HG02938 (cell line): ENCODE results near the gene PAMR1.
"Not testable (repeated sequence)": the region's sequence is repeated elsewhere in the genome, so short reads cannot be mapped to it uniquely, and the experiment has no call there.

Experiments
- ATAC-seq: cut with Tn5 transposase; IDR thresholded peaks from one replicate; pipeline ENCODE4 v1.9.1; 2021; ENCODE audit warnings: mild to moderate bottlenecking, moderate library complexity; ENCODE audit not compliant: unreplicated experiment

The PAMR1 gene

DNA sequence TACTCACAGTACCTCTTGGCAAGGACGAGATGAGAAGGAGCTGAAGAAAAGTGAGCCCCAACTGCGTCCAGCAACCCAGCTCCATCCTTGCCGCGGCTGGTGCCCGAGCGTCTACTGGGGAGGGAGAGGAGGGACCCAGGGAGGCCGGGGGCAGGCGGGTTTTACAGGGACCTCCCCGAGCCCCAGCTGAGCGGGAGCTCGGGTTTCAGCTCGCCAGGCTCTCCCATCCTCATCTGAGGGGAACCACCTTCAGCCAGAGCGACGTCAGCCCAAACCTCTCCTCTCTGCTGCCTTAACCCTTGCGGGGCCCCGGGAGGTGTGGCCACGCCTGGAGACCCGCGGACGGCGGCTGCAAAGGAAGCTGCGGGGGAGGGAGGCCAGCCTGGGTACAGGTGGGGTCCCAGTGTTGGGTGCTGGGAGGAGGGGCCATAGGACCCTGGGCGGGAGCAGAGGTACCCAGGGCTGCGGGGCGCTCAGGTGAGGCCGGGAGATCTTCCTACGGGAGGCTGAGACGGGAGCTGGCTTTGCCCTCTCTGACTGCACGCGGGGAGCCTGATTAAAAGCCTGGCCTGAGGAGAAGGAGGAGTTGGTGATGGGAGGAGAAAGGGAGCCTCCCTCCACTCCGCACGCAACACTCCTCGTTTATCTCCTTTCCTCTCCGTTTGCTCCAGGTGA is at the start of gene PAMR1:
TSS of gene PAMR1 (minus strand) at position 116 of the 675 bp plus-strand sequence. CDS start at position 85, 31 bp downstream.
- ATAC-seq, result no peak

DNA sequence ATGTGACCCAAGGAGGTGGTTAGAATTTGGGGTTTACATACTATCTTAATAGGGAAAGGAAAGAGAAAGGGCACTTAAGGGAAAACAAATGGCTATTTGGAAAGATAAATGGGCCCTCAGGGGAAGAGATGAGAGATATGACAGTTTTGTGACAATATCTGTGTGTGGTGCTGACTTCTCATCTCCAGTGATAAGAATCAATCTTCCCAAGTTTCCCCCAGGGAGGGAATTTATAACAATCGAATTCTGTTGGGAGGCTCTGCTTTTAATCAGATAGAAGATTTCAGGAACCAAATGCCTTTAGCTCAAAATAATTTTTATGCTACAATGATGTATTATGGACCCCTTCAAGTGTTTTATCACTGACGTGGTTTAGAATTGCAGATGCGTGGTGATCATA is 46.3 kb upstream of the PAMR1 start:
- no peak for ATAC-seq

DNA sequence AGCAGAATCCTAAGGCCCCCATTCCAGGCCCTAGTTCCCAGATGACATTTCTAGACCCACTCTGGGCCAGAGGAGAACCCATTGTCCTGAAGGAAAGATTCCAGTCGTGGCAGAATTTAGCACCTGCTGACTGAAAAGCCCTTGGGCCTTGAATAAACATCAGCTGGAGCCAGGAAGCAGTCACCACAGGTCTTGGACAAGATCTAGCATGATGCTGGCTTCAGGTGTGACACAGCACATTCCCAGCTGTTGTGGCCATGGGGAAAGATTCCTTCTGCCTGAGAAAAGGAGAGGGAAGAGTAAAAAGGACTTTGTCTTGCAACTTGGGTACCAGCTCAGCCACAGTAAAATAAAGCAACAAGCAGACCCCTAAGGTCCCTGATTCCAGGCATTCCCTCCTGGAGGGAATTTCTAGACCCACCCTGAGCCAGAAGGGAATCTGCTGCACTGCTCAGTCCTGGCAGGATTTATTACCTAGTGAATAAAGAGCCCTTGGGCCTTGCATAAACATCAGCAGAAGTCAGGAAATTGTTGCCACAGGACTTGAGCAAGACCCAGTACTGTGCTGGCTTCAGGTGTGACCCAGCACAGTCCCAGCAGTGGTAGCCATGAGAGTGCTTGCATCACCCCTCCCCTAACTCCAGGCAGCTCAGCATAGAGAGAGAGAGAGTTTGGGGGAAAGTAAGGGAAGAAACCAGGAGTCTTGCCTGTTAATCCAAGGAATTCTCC is 42.5 kb upstream of the PAMR1 start:
- ATAC-seq, result no peak

DNA sequence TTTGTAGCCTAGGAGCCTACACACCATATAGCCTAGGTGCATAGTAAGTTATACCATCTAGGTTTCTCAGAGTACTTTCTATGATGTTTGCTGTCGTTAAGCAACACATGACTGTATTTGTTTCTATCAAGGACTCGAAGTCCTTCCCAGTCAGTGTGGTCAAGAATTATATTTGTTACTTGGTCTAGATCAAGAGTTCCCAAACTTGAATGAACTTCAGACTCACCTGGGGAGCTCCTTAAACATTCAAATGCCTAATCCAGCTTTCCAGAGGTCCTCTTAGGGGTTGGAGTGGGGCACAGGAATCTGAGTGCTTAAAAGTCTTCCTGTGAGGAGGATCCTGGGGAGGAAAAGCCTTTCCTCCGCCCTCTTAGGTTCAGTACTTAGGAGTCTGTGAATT is 41.5 kb upstream of the PAMR1 start:
- no peak for ATAC-seq

DNA sequence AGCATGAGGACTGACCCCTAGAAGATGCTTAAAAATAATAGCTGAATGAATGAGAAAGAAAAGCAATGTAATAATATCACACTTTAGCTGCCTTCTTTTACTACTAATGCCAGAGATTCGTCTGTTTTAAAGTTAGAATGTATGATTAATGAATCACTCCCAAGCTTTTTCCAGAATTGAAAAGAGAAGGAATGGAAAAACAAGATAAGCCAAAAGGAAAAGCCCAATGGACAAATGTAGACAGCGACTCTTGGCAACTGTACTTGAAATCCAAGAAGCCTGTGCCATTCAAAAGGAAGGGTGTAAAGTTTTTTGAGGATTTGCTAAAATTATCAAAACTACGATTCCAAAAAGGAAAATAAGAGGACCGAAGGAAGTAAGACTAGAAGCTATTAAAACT is 40.8 kb upstream of the PAMR1 start:
- no peak for ATAC-seq

GRCh38 chr11:35564245-35564595 is 38.8 kb upstream of the PAMR1 start:
- no peak for ATAC-seq

DNA sequence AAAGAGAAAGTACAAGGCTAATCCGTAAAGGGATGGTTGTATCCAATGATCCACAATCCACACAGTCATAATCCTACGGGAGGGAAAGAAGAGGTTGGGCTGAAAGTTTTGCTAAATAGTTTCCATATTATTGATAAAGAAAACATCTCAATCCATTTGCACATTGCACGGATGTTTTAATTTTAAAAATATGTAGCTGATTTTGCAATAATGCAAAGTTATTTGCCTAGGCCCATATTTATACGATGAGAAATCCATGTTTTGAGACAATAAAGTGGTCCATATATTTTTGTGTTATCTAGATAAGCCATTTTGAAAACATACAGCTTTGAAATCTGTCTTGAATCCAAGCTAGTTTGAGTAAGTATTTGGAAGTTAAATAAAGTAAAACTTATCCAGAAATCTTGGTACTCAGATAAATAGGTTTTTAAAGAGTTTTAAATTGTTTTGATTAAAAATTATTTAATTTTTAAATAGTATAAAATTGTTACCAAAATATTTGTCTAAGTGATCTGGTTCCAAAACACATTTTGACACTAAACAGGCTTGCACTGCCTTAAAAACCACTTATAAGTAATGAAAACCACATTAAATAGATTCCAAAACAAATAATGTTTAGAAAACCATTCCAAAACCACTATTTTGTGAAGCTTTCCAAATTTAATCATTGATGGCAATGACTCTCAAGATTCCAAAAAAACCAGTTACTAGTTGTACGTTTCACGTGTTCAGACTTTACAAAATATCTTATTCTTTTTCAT is 38.2 kb upstream of the PAMR1 start:
- no peak for ATAC-seq

DNA sequence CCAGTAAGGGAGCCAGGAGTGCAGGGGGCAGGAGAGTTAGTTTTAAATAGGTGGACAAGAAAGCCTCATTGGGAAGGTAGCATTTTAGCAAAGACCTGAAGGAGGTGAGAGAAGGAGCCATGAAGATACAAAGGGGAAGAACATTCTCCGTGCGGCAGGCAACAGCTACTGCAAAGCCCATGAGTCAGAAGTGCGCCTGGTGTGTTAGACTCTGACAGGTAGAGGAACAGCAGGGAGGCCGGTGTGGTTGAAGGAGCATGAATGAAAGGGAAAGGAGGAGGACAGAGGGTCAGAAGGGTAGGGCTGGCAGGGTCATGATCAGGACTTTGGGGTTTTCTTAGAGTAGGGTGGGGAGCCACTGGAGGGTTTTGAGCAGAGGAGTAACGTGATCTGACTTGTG is 34.5 kb upstream of the PAMR1 start:
- ATAC-seq, result no peak

DNA sequence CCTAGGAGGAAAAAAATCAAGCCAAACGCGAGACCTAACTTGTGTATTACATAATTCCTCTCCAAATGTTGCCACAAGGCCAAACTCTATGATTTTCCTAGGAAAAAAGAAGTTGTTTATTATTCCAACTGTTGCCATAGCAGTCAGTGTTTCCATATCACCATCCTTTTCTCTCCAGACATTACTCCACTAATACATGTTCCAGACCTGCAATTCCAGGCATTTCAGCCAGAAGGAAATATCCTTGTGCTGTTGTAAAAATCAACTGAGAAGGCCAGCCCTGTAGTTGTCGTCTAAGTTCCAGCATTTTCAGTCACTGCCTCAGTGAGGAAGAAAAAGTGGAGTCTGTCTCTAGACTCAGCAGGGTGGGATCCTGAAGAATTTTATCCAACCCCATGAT is 33.1 kb upstream of the PAMR1 start:
- no peak for ATAC-seq

DNA sequence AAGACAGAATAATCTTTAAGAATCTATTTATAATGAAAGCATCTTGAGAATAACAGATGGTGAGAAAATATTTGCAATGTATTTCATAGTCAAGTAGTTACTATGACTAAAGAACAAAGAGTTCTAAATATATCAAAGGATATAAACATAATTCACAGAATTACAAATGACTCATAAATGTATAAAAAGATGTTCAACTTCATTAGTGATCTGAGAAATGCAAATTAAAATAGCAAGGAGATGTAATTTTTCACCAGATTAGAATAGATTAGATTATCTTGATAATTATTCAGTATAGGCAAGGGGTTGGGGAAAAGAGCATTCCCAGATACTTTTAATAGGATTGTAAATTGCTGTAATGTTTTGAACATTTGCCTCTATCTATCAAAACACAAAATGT is 30.1 kb upstream of the PAMR1 start:
- ATAC-seq, result no peak

GRCh38 chr11:35554491-35555437 is 29.3 kb upstream of the PAMR1 start:
- no peak for ATAC-seq

GRCh38 chr11:35553831-35554230 is 28.4 kb upstream of the PAMR1 start:
- ATAC-seq, result no peak

- no peak for ATAC-seq
Measured at GRCh38 chr11:35553021-35553420, 27.6 kb upstream of the PAMR1 start.

DNA sequence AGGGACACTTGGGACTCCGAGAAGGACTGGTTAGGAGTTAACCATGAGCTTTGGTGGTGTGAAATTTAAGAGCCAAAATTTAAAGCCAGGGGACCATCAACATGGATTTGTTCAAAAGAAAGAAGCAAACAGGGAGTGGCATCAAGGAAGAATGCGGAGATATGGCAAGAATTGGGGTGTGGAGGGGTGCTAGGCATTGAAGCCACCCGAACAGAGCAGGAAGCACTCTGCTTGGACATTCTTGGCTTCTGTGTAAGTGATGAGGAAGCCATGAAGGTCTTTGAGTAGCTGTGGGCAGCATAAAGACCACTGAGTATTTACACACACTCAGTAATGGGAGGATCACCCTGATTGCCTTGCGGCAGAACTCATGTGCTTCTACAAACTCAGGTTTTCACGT is 27.2 kb upstream of the PAMR1 start:
- no peak for ATAC-seq

DNA sequence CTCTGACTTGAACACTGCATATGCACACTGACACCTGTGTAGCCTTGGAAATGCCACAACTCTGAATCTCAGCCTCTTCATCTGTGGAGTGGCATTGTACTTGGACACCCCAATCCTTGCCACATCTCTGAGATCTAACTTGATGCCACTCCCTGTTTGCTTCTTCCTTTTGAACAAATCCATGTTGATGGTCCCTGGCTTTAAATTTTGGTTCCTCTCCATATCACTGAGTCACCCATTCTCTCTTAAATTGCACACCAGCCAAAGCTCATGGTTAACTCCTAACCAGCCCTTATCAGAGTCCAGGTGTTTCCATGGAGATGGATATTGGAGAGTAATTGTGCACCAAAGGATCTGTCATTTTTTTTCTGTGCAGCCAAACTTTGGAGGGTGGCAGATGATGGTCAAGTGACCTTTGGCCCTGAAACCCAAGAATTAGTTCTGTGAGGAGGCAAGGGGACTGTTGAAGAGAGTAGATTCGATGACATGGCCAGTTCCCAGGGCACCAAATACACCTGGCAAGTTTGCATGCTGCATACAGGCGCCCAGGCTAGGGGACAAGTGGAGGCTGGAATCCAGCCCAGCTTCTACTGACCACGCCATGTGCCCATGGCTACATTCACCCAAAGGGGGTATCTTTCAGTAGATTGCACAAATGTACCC is 25.1 kb upstream of the PAMR1 start:
- no peak for ATAC-seq

GRCh38 chr11:35549787-35550186 is 24.4 kb upstream of the PAMR1 start:
- no peak for ATAC-seq

- ATAC-seq, result no peak
Measured at GRCh38 chr11:35548925-35549561, 23.6 kb upstream of the PAMR1 start.

DNA sequence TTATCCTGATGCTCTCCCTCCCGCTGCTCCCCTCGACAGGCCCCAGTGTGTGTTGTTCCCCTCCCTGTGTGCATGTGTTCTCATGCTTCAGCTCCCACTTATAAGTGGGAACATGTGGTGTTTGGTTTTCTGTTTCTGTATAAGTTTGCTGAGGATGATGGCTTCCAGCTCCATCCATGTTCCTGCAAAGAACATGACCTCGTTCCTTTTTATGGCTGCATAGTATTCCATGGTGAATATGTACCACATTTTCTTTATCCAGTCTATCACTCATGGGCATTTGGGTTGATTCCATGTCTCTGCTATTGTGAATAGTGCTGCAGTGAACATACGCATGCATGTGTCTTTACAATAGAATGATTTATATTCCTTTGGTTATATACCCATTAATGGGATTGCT is 22.6 kb upstream of the PAMR1 start:
- not testable (repeated sequence) for ATAC-seq

DNA sequence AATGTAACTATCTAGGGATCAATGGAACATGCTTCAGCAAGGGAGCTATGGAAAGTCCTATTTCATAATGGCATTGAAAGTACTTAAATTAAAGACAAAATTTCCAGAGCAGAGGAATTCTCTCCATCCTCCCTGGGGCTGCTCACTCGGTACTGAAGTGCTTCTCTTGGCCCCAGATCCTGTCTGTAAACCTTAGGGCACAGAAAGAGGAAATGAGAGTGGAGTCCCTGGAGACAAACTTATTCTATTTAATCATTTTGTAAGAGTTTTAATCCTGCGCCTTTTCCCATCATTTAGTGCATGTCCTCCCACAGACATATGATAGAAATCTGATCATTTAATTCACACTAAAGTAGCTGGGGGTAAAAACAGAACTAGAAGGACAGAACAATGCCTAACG is 20.9 kb upstream of the PAMR1 start:
- no peak for ATAC-seq
